PC-9 (cell line): ENCODE data around the gene RARB.

Experiments used
- EZH2 ChIP-seq: fragments of 200-600 bp; sonication (generic); IDR thresholded peaks from 2 replicates; pipeline ENCODE4 v1.8.0; 2017; ENCODE audit warnings: antibody characterized with exemption, low read depth
- TF ChIP-seq, protein P1 (sequence below): fragments of 200-600 bp; sonication (generic); conservative IDR thresholded peaks from 2 replicates; pipeline ENCODE4 v1.6.1; 2017; ENCODE audit warnings: mixed run types, antibody characterized with exemption, mild to moderate bottlenecking, moderate library complexity

DNA sequence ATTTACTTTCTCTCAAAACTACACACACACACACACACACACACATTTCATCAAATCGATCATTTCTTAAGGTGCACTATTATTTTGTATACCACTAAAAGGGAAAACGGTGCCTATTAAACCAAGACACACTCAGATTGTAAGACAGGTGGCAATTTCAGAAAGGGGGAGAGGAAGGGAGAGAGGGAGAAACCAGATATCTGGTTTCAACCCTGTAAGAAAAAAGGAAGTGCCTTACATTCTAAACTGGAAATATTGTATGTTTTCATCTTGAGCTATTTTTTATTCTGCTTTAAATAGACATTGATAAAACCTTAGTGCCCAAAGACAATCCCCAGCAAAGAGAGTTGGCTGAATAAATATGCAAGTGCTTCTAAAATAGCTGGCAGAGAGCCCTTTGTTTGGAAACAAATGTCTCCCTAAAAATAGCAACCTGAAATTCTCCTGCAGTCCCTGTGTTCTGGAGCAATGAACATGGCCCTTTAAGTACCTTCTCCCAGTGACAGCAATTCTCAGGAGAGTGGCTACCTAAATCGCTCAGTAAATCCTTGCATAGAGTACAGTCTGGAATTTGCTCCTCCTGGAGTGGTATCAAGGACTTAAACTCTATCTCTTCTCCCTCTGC, 85.7 kb downstream of the RARB start:
- TF ChIP-seq, protein P1, sequence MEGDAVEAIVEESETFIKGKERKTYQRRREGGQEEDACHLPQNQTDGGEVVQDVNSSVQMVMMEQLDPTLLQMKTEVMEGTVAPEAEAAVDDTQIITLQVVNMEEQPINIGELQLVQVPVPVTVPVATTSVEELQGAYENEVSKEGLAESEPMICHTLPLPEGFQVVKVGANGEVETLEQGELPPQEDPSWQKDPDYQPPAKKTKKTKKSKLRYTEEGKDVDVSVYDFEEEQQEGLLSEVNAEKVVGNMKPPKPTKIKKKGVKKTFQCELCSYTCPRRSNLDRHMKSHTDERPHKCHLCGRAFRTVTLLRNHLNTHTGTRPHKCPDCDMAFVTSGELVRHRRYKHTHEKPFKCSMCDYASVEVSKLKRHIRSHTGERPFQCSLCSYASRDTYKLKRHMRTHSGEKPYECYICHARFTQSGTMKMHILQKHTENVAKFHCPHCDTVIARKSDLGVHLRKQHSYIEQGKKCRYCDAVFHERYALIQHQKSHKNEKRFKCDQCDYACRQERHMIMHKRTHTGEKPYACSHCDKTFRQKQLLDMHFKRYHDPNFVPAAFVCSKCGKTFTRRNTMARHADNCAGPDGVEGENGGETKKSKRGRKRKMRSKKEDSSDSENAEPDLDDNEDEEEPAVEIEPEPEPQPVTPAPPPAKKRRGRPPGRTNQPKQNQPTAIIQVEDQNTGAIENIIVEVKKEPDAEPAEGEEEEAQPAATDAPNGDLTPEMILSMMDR, result no peak
- TF ChIP-seq EZH2, result no peak
